Left ventricle myocardium inferior (tissue), 1 donor: ENCODE data around the gene MESP1. TPM values are rescaled to one million over a fixed set of nuclear protein-coding genes. Genes with fewer than 3 reads are reported as not detected.
A peak's percentile ranks its signal among the peaks of the same experiment; 100 is the strongest.

Source experiments
- DNase-seq: peaks from one replicate; pipeline ENCODE4 v3.0.0-alpha.2; 2020
- H3K27ac ChIP-seq: fragments of 200-600 bp; replicated peaks from 2 replicates; pipeline ENCODE4 v1.8.0; 2021
- H3K27me3 ChIP-seq: fragments of 200-600 bp; 2 replicates; pipeline ENCODE4 v1.8.0; 2021; ENCODE audit warnings: low read depth
- H3K36me3 ChIP-seq: fragments of 200-600 bp; 2 replicates; pipeline ENCODE4 v1.8.0; 2021
- H3K4me1 ChIP-seq: fragments of 200-600 bp; 2 replicates; pipeline ENCODE4 v1.8.0; 2021
- H3K4me3 ChIP-seq: fragments of 200-600 bp; 2 replicates; pipeline ENCODE4 v1.8.0; 2021; ENCODE audit warnings: mild to moderate bottlenecking, moderate library complexity
- H3K9me3 ChIP-seq: fragments of 200-600 bp; replicated peaks from 2 replicates; pipeline ENCODE4 v1.8.0; 2021
- intact Hi-C: fragments of 100-400 bp; cut with micrococcal nuclease; formaldehyde crosslinking; loops from one replicate; pipeline ENCODE4 v1.11.0; 2022
- total RNA-seq: library from RNA; stranded (reverse); fragmentation: NEBNext Ultra II Directional; extraction: Animal tissue kit (Norgen Biotek cat#: 25700); gene quantifications from one replicate; pipeline ENCODE4 v1.2.1, GENCODE V29; 2021
- TF ChIP-seq, protein P1 (sequence below): fragments of 200-600 bp; IDR thresholded peaks from 2 replicates; pipeline ENCODE4 v1.8.0; 2021; ENCODE audit warnings: antibody characterized with exemption, mild to moderate bottlenecking, borderline replicate concordance
- donor health status: DM: no; HTN: yes; CAD: no; lungs with severe emphysema.

The MESP1 gene
- total RNA-seq, 1 donor from 2014 or later, result 8.4 TPM

DNA sequence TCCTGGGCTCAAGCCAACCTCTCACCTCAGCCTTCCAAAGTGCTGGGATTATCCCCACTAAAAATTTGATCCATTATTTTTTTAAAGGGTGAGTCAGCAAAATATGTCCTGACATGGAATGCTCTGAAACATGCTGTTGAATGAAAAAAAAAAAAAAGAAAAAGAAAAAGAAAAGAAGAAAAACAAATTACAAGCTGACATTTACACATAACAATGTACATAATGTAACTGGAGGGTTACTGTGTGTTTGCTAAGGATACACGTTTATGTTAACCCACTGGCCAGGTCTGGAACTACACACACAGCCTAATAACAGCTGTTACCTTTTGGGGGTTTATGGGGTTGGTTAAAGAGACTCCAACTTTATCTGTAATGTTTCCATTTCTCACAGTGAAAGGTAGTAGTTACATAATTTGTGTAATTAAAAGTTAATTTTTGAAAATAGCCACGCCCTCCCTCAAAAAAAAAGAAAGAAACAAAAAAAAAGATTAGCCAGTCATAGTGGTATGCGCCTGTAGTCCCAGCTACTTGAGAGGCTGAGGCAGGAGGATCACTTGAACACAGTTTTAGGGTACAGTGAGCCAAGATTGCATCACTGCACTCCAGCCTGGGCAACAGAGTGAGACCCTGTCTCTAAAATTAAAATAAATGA is 22.0 kb upstream of the MESP1 start:
- no peaks in the 10 kb centered on the region for H3K36me3 ChIP-seq

DNA sequence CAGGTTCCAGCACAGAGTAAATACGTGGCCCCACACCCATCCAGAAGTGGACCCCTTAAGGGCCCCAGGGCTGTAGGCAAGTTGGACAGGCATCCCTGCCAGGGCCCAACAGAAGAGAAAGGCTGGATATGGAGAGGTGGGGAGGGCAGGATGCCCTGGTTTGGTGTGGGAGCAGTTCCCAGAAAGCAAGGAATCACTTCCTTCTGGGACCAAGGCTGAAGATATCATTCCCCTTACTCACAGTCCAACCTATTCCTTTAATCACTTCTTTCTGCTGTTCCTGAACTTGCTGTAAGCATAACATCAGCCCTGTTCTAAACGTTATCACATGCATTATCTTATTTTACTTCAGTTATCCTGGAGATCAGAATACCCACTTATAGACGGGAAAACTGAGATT is 19.0 kb upstream of the MESP1 start:
- intact Hi-C loops, result no loop called here
- no peak for DNase-seq
- H3K36me3 ChIP-seq, result no peaks in the 10 kb centered on the region
- no peaks in the 10 kb centered on the region for H3K9me3 ChIP-seq
- H3K4me3 ChIP-seq, result no peak overlapping the region
- H3K27me3 ChIP-seq, result no peaks in the 10 kb centered on the region
- TF ChIP-seq, protein P1, sequence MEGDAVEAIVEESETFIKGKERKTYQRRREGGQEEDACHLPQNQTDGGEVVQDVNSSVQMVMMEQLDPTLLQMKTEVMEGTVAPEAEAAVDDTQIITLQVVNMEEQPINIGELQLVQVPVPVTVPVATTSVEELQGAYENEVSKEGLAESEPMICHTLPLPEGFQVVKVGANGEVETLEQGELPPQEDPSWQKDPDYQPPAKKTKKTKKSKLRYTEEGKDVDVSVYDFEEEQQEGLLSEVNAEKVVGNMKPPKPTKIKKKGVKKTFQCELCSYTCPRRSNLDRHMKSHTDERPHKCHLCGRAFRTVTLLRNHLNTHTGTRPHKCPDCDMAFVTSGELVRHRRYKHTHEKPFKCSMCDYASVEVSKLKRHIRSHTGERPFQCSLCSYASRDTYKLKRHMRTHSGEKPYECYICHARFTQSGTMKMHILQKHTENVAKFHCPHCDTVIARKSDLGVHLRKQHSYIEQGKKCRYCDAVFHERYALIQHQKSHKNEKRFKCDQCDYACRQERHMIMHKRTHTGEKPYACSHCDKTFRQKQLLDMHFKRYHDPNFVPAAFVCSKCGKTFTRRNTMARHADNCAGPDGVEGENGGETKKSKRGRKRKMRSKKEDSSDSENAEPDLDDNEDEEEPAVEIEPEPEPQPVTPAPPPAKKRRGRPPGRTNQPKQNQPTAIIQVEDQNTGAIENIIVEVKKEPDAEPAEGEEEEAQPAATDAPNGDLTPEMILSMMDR, result no peak
- no peak overlapping the region for H3K27ac ChIP-seq
- peaks cover 26% of the 10 kb centered on the region for H3K4me1 ChIP-seq

More for the DNA sequence above, 22.0 kb upstream of the MESP1 start:
- TF ChIP-seq, protein P1, result no peak
- no peaks in the 10 kb centered on the region for H3K9me3 ChIP-seq
- no peak for DNase-seq
- no peak overlapping the region for H3K27ac ChIP-seq
- H3K4me3 ChIP-seq, result no peak overlapping the region
- intact Hi-C loops, result no loop called here
- H3K4me1 ChIP-seq, result peaks cover 19% of the 10 kb centered on the region
- H3K27me3 ChIP-seq, result no peaks in the 10 kb centered on the region

DNA sequence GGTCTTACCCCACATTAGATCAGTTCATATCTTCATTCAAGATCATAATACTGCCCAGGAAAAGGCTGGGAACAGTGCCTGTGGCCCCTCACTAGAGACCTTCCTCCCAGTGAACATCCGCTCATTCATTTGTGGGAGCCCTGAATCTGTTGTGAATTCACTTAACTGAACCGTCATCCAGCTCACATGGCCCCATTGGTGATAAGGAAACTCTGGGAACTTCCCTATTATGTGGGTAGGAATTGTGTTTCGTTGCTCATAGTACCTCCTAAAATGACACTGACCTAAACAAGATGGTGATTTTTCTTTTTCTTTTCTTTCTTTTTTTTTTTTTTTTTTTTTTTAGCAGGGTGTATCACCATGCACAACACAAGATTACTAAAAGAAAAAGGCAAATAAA is 18.3 kb upstream of the MESP1 start:
- intact Hi-C loops, result no loop called here
- Histone ChIP-seq H3K27me3 (no peaks in the 10 kb centered on the region), H3K4me1 (peaks cover 26% of the 10 kb centered on the region), H3K27ac (no peak overlapping the region), H3K36me3 (no peaks in the 10 kb centered on the region), H3K4me3 (no peak overlapping the region), H3K9me3 (no peaks in the 10 kb centered on the region)
- no peak for DNase-seq
- TF ChIP-seq, protein P1, result no peak

DNA sequence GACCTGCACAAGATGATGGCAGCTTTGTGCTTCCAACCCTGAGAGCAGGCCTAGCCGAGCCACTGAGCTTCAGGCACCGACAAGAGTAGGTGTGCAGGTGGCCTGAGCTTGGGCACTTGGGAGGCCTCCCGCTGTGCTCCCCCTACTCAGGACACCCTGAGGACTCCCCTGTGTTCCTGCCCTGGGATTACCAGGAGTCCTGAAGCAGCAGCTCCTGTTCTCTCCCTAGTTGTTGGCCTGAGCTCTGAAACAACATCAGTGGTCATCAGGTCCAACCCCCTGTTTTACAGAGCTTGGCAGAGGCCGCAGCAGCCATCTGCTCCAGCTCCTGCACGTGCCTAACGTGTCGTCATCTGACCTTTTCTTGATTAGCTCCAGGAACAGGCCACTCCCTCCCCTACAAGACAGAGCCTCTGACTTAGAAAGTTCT is 17.0 kb upstream of the MESP1 start:
- Histone ChIP-seq H3K4me1 (peaks cover 26% of the 10 kb centered on the region), H3K27ac (no peak overlapping the region), H3K4me3 (no peak overlapping the region), H3K36me3 (no peaks in the 10 kb centered on the region), H3K9me3 (no peaks in the 10 kb centered on the region), H3K27me3 (no peaks in the 10 kb centered on the region)
- no peak for DNase-seq
- intact Hi-C loops, result no loop called here
- TF ChIP-seq, protein P1, result no peak

DNA sequence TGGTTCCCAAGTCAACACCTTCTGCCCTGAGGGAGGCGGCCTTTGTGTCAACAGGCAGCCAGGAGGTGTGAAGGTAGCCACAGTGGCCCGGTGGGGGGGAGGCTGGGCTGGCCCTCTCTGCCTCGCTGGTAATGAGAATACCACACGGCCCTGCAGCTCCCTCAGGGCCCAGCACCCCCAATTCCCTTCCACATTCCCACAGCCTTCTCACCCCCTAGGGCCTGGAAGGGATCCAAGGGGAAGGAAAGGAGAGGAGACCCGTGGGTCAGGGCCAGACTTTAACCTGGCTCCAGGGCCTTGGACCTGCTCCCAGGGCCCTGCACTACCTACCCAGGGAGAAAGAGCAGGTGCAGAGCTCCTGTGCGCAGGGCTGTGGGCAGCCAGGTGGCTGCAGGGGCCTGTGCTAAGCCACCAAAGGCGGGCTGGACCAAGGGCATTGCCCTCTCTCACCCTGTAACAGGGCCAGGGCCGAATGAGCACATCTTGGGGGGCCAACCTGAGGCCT is 16.4 kb upstream of the MESP1 start:
- no peaks in the 10 kb centered on the region for H3K27me3 ChIP-seq
- TF ChIP-seq, protein P1, result no peak
- H3K4me3 ChIP-seq, result no peak overlapping the region
- DNase-seq, result no peak
- peak overlapping the region; percentile 67 for H3K27ac ChIP-seq
- H3K36me3 ChIP-seq, result no peaks in the 10 kb centered on the region
- peaks cover 26% of the 10 kb centered on the region for H3K4me1 ChIP-seq
- intact Hi-C loops, result no loop called here
- no peaks in the 10 kb centered on the region for H3K9me3 ChIP-seq
